GM18499 (cell line): ENCODE measurements around the gene VWCE.
"Not testable (repeated sequence)": the region's sequence is repeated elsewhere in the genome, so short reads cannot be mapped to it uniquely, and the experiment has no call there.

Experiments used
- ATAC-seq: cut with Tn5 transposase; IDR thresholded peaks from one replicate; pipeline ENCODE4 v1.9.1; 2021; ENCODE audit warnings: moderate number of reproducible peaks; ENCODE audit not compliant: insufficient read depth, unreplicated experiment

VWCE gene

DNA sequence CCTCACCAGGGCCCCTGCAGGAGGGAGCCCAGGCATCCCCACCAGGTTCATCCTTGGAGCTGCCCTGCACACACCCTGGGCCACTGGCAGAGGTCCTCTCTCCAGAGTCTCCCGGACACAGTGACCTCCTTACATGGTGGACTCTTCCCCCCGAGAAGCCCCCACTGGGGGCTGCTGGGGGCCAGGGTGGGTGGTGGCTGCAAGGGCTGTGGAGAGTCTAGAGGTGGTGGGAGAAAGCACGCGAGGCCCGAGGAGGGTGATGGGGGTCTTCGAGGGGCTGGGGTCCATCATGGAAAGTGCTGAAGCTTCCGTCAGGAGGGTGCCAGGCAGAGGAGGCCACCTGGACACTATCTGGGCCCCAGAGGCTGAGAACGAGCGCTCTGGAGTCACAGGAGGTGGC lies 36.6 kb downstream of the VWCE start:
- no peak for ATAC-seq

DNA sequence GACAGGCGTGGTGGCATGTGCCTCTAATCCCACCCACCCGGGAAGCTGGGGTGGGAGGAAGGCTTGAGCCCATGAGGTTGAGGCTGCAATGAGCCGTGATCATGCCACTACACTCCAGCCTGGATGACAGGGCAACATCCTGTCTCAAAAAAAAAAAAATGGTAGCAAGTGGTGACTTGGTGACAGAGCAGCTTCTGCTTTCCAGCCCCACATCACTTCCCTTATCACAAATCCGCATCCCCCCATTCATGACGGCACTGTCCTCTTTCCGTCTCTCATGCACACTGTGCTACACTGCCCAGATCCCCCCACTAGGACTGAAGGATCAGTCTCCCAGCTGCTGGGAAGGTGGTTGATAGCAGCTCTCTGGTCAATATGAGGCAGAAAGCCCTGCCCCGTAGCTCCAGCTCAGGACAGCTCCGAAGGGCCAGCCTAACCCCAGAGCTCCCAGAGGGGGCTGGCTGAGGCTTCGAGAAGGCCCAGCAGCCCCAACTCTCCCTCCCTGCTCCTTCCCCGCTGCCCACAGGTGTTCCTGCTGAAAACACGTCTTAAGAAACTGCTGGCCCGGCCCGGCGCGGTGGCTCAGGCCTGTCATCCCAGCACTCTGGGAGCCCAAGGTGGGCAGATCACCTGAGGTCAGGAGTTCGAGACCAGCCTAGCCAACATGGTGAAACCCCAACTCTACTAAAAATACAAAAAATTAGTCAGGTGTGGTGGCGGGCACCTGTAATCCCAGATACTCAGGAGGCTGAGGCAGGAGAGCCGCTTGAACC lies 38.2 kb downstream of the VWCE start:
- ATAC-seq, result no peak

GRCh38 chr11:61254403-61255025 lies 40.6 kb downstream of the VWCE start:
- ATAC-seq, result no peak

- ATAC-seq, result not testable (repeated sequence)
These were observed 42.8 kb downstream of the VWCE start for GRCh38 chr11:61252332-61252731.

- not testable (repeated sequence) for ATAC-seq
These were observed 44.0 kb downstream of the VWCE start for GRCh38 chr11:61250796-61251765.

GRCh38 chr11:61249201-61249600 lies 45.9 kb downstream of the VWCE start:
- ATAC-seq, result not testable (repeated sequence)

DNA sequence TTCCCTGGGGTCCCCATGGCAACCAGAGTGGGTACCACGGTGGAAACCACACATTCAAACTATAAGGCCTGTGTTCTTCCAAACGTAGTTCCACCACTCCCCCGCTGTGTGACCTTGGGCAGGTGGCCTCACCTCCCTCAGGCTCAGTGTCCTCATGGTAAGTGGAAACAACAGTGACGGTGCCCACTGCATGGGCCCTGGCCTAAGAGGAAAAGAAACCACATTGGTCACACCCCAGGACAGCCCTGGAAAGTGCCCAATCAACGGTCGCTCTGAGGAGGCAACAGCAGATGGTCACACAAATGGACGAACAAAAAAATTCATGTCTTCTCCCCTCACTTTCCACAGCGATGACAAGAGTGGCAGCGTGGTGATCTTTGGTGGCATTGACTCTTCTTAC lies 47.0 kb downstream of the VWCE start:
- ATAC-seq, result not testable (repeated sequence)

DNA sequence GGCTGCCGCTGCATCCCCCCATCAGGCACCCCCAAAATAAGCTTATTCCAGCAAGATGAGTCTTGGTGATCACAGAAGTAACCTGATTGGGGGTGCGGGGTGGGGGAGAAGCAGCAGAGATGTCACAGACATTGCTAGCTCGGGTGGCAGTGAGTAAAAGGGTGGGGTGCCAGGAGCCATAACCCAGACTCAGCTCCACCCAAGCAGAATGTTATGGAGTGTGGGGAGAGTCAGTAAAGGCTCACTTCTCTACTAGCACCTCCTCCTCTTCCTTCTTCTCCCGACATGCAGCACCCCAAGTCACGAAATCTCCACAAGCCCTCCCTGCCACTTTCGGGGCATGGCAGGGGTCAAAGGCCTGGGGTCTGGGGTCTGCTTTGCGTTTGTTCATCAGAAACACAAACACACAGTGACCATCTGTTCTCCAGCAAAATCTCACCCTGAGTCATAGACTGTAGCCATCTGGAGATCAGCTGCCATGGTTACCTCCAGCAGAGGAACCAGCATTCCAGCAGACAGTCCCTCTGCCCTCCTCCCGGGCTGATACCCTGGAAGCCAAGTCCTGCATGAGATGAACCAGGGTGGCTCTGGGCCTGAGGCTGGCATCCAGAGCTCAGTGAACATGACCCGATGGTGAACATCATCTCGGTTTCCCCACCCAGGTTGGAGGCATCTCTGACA lies 49.7 kb downstream of the VWCE start:
- ATAC-seq, result not testable (repeated sequence)

DNA sequence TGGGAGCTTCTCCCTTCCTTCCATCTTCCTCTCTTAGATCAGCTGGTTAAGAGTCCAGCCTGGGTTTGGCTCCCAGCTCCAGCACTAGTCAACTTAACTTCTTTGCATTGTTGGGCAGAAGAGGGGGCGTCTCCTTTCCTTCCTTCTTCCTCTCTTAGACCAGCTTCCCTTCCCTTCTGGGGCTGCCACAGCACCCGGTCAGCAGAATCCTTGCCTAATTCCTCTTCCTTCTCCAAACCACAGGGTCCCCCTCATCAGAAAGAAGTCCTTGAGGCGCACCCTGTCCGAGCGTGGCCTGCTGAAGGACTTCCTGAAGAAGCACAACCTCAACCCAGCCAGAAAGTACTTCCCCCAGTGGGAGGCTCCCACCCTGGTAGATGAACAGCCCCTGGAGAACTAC lies 53.6 kb downstream of the VWCE start:
- not testable (repeated sequence) for ATAC-seq

GRCh38 chr11:61240875-61241274 lies 54.2 kb downstream of the VWCE start, which contains the start of gene PGA5:
Gene PGA5 (plus strand): TSS chr11:61241175. CDS start chr11:61241227, 52 bp downstream.
- ATAC-seq, result not testable (repeated sequence)

GRCh38 chr11:61240288-61240687 lies 54.8 kb downstream of the VWCE start:
- not testable (repeated sequence) for ATAC-seq

DNA sequence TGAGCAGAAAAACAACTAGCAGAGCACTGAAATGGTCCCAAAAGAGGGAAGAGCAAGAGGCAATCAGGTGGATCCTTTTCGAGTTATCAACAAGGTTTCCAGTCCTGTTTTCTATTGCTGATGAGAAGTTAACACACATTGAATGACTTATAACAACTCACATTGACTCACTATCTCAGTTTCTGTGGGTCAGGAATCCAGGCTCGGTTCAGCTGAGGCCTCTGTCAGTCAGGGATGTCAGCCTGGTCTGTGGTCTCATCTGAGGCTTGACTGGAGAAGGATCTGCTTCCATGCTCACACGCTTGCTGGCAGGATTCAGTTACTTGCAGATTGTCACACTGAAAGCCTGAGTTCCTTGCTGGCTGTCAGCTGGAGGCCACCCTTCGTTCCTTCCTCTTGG lies 58.0 kb downstream of the VWCE start:
- not testable (repeated sequence) for ATAC-seq

DNA sequence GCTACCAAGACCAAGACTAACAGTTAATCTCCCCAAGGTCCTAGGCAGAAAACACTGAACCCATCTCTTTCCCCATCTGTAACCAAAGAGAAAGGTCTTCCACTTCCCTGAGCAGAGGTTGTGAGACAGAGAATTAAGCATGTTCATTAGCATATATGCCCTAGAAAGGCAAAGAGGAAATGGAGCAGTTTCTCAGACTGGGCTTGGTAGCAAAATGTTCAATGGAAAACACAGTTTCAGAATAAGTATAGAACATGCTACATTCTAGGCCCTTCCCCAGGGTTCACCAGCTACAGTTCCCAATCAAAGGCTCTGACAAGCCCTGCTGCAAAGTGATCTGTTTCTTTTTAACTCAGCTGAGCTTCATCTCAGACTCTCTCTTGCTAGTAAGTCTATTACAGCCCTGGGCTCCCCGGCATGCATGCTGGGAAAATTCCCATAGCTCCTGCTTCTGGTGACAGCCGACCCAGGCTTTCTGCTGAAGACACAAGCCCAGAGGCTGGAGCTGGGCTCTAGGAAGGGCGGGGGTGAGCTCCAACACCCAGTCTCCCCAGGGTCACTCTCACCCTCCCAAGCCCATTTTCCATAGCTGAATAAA lies 62.5 kb downstream of the VWCE start:
- not testable (repeated sequence) for ATAC-seq

DNA sequence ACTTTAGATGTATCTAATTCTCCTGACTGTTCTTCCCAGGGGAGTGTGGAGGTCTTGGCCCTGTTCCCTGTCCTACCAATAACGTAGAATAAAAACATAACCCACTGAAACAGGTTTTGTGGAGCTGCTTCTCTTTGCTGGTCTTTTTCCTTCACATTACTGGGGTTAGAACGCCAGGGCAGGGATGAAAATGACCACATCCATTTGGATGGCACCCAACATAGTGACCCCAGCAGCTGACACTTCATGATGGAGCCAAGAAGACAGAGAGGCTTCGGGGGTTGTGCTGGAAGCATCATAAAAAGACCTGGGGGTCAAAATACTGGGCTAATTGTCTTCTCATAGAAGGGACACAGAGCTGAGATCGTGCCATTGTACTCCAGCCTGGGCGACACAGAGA lies 63.5 kb downstream of the VWCE start:
- not testable (repeated sequence) for ATAC-seq

GRCh38 chr11:61231033-61231432 lies 64.1 kb downstream of the VWCE start:
- ATAC-seq, result not testable (repeated sequence)

DNA sequence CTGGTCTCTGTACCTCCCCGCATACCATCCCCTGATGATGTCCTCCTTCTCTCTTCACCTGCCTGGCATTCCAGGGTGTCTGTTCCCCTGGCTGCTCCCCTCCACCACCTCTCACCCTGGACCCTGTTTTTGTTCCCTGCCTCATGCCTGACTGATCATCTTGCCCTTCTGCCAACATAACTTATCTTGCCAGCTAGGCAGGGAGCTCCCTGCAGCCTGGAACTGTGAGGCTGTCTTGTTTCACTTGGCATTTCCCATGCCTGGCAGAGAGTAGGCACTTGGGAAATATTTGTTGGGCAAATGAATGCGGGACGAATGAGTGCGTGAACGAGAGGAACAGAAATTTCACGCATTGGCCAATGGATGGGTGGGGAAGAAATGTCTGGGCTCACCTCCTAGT lies 65.7 kb downstream of the VWCE start:
- not testable (repeated sequence) for ATAC-seq

- ATAC-seq, result not testable (repeated sequence)
These were observed 68.5 kb downstream of the VWCE start for GRCh38 chr11:61226457-61227137.

DNA sequence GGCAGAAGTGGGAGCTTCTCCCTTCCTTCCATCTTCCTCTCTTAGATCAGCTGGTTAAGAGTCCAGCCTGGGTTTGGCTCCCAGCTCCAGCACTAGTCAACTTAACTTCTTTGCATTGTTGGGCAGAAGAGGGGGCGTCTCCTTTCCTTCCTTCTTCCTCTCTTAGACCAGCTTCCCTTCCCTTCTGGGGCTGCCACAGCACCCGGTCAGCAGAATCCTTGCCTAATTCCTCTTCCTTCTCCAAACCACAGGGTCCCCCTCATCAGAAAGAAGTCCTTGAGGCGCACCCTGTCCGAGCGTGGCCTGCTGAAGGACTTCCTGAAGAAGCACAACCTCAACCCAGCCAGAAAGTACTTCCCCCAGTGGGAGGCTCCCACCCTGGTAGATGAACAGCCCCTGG lies 72.4 kb downstream of the VWCE start:
- not testable (repeated sequence) for ATAC-seq

DNA sequence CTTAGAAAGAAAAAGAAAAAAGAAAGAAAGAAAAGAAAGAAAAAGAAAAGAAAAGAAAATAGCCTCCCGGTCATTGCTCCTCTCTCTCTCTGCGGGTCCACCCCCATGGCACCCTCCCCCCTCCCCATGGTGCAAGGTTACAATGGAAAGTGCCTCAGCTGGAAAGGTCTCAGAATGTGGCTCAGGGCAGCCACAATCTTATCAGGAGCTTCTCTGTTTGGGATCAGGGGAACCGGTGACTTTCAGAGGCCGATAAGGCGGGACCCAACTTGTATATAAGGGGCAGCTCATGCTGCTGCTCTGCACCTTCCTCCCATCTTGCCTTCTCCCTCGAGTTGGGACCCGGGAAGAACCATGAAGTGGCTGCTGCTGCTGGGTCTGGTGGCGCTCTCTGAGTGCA lies 73.1 kb downstream of the VWCE start, which contains the start of gene PGA4:
TSS of gene PGA4 (plus strand) at position 301 of the 400 bp plus-strand sequence. CDS start at position 355, 54 bp downstream.
- ATAC-seq, result not testable (repeated sequence)
